Frontal cortex (tissue), 4 donors: Measurements from ENCODE around the gene CNTLN. TPM values are rescaled to one million over a fixed set of nuclear protein-coding genes. Genes with fewer than 3 reads are reported as not detected.

Source experiments
- DNase-seq, 2 donors: peaks; one replicate each; pipeline ENCODE4 v3.0.0; 2012; ENCODE audit warnings: low spot score in 2 of 2
- FAIRE-seq: peaks from 2 replicates; lab custom pipeline; 2012; peaks lifted over from hg19 to GRCh38; lab: Jason Lieb, UNC
- total RNA-seq: library from RNA; depleted of rRNA; stranded (reverse); fragments of >200 nt; gene quantifications from one replicate; pipeline ENCODE4 v1.2.3, GENCODE V29; 2014
- donor health status: control.
- donor health status: control.
- donor health status: control.

CNTLN gene
- 20.0 TPM for total RNA-seq

- FAIRE-seq (no peak), DNase-seq (peak; percentile 91)
Measured at GRCh38 chr9:17134396-17135294, at the start of gene CNTLN. TSS of gene CNTLN (plus strand) at chr9:17135040. CDS start at chr9:17135066, 26 bp downstream.

- FAIRE-seq (no peak), DNase-seq (no peak)
Measured at GRCh38 chr9:17088566-17088965, 46.3 kb upstream of the CNTLN start.

GRCh38 chr9:17090041-17090440, 44.8 kb upstream of the CNTLN start:
- DNase-seq (no peak), FAIRE-seq (no peak)

- DNase-seq (no peak), FAIRE-seq (peak; percentile 79)
Measured at GRCh38 chr9:17116400-17116837, 18.4 kb upstream of the CNTLN start.

- DNase-seq = no peak
- no peak for FAIRE-seq
Measured at GRCh38 chr9:17117372-17117771, 17.5 kb upstream of the CNTLN start.

- DNase-seq = no peak
Measured at GRCh38 chr9:17120203-17120602, 14.6 kb upstream of the CNTLN start.

GRCh38 chr9:17121264-17121663, 13.6 kb upstream of the CNTLN start:
- FAIRE-seq (no peak), DNase-seq (no peak)

More at GRCh38 chr9:17120203-17120602, 14.6 kb upstream of the CNTLN start:
- no peak for FAIRE-seq

GRCh38 chr9:17130291-17130690, 4.5 kb upstream of the CNTLN start:
- FAIRE-seq (no peak), DNase-seq (no peak)

GRCh38 chr9:17130725-17131124, 4.1 kb upstream of the CNTLN start:
- FAIRE-seq = no peak
- DNase-seq = no peak

- FAIRE-seq (no peak), DNase-seq (no peak)
Measured at GRCh38 chr9:17131494-17131893, 3.3 kb upstream of the CNTLN start.

GRCh38 chr9:17135295-17136160, 688 bp downstream of the CNTLN start:
- FAIRE-seq (no peak), DNase-seq (peak; percentile 49 to 64)

- DNase-seq (no peak), FAIRE-seq (no peak)
Measured at GRCh38 chr9:17137566-17137965, 2.7 kb downstream of the CNTLN start.

GRCh38 chr9:17138503-17138902, 3.7 kb downstream of the CNTLN start:
- DNase-seq = no peak
- no peak for FAIRE-seq

GRCh38 chr9:17140418-17140817, 5.6 kb downstream of the CNTLN start:
- no peak for FAIRE-seq
- no peak for DNase-seq

- DNase-seq (no peak), FAIRE-seq (no peak)
Measured at GRCh38 chr9:17148324-17148723, 13.5 kb downstream of the CNTLN start.

- FAIRE-seq (no peak), DNase-seq (no peak)
Measured at GRCh38 chr9:17159469-17159868, 24.6 kb downstream of the CNTLN start.

- no peak for FAIRE-seq
Measured at GRCh38 chr9:17160327-17160726, 25.5 kb downstream of the CNTLN start.

GRCh38 chr9:17165764-17166163, 30.9 kb downstream of the CNTLN start:
- no peak for DNase-seq
- no peak for FAIRE-seq

More at GRCh38 chr9:17160327-17160726, 25.5 kb downstream of the CNTLN start:
- DNase-seq = no peak

GRCh38 chr9:17166346-17166745, 31.5 kb downstream of the CNTLN start:
- DNase-seq (no peak), FAIRE-seq (no peak)

- DNase-seq (no peak), FAIRE-seq (no peak)
Measured at GRCh38 chr9:17171309-17172094, 36.7 kb downstream of the CNTLN start.
